Thoracic aorta (tissue), 2 donors: ENCODE results near the gene MRGPRG. TPM values are rescaled to one million over a fixed set of nuclear protein-coding genes. Genes with fewer than 3 reads are reported as not detected.

Experiments used
- ATAC-seq: fragments of 150-250 bp; one replicate; pipeline ENCODE4 v1.8.0; 2017; ENCODE audit warnings: low read depth; ENCODE audit not compliant: insufficient number of reproducible peaks, low FRiP score
- DNase-seq: peaks from one replicate; pipeline ENCODE4 v3.0.0-alpha.2; 2020; ENCODE audit warnings: low spot score
- H3K27ac ChIP-seq, 2 donors: fragments of 200-600 bp; sonication (generic); 1 replicate in 1 of 2; 2 replicates in 1 of 2; pipeline ENCODE4 v1.5.1; 2016; ENCODE audit warnings: mild to moderate bottlenecking in 2 of 2, moderate library complexity in 2 of 2
- H3K27me3 ChIP-seq: fragments of 200-600 bp; sonication (generic); replicated peaks from 2 replicates; pipeline ENCODE4 v1.6.0; 2016; ENCODE audit warnings: mild to moderate bottlenecking; ENCODE audit not compliant: insufficient read depth
- H3K36me3 ChIP-seq: fragments of 200-600 bp; sonication (generic); one replicate; pipeline ENCODE4 v1.5.1; 2016
- H3K4me1 ChIP-seq, 2 donors: fragments of 200-600 bp; sonication (generic); 1 replicate in 1 of 2; 2 replicates in 1 of 2; pipeline versions ENCODE4 v1.5.1 to v1.6.0; 2016; ENCODE audit warnings: low read depth in 2 of 2, mild to moderate bottlenecking in 1 of 2; ENCODE audit not compliant: control insufficient read depth in 1 of 2
- H3K4me3 ChIP-seq: fragments of 200-600 bp; sonication (generic); 2 replicates; pipeline ENCODE4 v1.5.1; 2016; ENCODE audit warnings: mild to moderate bottlenecking
- H3K9me3 ChIP-seq: fragments of 200-600 bp; sonication (generic); 2 replicates; pipeline ENCODE4 v1.5.1; 2016
- total RNA-seq, 2 donors: library from RNA; depleted of rRNA; stranded (reverse); fragments of >200 nt; gene quantifications; one replicate each; pipeline versions ENCODE4 v1.1.0 to v1.2.3, GENCODE V29; 2016
- TF ChIP-seq, protein P1 (sequence below): fragments of 200-600 bp; sonication (generic); IDR thresholded peaks from one replicate; pipeline ENCODE4 v1.5.1; 2019; ENCODE audit warnings: antibody characterized with exemption

MRGPRG gene
- total RNA-seq, 2 donors from 2014 or later = not detected

DNA sequence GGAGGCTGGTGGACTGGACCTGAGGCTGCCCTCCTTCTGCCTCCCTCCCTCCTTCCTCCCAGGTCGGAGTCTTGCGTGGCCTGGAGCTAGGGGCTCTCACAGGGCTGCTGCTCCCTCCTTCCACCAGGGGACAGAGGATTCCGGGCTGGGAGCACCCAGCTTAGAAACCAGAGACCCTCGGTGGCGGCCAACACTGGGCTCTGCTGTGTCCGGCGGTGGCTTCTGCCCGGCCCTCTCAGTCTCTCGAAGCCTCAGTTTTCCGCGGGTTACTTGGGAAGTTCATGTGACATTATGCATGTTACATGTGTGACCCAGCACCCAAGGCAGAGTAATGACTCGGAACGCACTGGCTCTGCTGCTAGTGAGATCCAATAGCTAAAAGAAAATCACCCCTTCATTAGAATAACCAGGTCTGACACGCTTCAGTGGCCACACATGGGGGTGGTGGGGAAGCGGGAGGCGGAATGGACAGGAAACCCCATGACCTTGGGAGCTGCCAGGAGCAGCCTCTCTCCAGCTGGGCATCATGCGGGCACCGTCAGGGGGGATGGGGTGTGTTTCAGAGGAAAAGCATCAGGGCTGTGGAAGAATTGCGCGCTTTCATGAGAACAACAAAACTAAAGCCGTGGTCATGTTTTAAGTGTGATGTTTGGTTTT lies 5.9 kb upstream of the MRGPRG start:
- H3K36me3 ChIP-seq = no peaks in the 10 kb centered on the region
- no peaks in the 10 kb centered on the region for H3K4me1 ChIP-seq
- ATAC-seq (no peak), DNase-seq (no peak)
- no peak overlapping the region for H3K4me3 ChIP-seq
- no peaks in the 10 kb centered on the region for H3K9me3 ChIP-seq
- no peaks in the 10 kb centered on the region for H3K27me3 ChIP-seq
- TF ChIP-seq, protein P1, sequence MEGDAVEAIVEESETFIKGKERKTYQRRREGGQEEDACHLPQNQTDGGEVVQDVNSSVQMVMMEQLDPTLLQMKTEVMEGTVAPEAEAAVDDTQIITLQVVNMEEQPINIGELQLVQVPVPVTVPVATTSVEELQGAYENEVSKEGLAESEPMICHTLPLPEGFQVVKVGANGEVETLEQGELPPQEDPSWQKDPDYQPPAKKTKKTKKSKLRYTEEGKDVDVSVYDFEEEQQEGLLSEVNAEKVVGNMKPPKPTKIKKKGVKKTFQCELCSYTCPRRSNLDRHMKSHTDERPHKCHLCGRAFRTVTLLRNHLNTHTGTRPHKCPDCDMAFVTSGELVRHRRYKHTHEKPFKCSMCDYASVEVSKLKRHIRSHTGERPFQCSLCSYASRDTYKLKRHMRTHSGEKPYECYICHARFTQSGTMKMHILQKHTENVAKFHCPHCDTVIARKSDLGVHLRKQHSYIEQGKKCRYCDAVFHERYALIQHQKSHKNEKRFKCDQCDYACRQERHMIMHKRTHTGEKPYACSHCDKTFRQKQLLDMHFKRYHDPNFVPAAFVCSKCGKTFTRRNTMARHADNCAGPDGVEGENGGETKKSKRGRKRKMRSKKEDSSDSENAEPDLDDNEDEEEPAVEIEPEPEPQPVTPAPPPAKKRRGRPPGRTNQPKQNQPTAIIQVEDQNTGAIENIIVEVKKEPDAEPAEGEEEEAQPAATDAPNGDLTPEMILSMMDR = no peak
- no peak overlapping the region for H3K27ac ChIP-seq

DNA sequence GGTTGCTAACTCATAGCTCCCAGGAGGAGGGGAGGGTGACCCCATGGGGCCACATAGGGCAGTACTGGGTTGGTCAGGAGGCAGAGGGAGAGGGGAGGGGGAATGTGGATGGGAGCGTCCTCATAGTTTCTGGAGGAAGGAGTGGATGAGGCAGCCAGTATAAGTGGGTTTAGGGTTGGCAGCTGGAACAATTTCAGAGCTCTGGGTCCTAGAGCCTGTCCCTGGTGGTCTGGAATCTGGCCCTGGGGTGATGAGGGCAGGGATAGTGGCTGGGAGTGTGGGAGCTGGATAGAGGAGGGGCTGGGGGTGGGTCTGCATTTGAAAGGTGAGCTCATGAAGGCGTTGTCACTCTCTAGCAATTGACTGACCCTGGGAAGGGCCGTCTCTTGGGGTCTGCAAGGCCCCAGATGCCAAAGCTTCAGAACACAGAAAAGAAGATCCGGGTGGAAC lies 5.3 kb upstream of the MRGPRG start:
- TF ChIP-seq, protein P1 = no peak
- H3K27me3 ChIP-seq = no peaks in the 10 kb centered on the region
- no peaks in the 10 kb centered on the region for H3K4me1 ChIP-seq
- ATAC-seq (no peak), DNase-seq (no peak)
- no peak overlapping the region for H3K4me3 ChIP-seq
- H3K9me3 ChIP-seq = no peaks in the 10 kb centered on the region
- H3K36me3 ChIP-seq = no peaks in the 10 kb centered on the region
- no peak overlapping the region for H3K27ac ChIP-seq

DNA sequence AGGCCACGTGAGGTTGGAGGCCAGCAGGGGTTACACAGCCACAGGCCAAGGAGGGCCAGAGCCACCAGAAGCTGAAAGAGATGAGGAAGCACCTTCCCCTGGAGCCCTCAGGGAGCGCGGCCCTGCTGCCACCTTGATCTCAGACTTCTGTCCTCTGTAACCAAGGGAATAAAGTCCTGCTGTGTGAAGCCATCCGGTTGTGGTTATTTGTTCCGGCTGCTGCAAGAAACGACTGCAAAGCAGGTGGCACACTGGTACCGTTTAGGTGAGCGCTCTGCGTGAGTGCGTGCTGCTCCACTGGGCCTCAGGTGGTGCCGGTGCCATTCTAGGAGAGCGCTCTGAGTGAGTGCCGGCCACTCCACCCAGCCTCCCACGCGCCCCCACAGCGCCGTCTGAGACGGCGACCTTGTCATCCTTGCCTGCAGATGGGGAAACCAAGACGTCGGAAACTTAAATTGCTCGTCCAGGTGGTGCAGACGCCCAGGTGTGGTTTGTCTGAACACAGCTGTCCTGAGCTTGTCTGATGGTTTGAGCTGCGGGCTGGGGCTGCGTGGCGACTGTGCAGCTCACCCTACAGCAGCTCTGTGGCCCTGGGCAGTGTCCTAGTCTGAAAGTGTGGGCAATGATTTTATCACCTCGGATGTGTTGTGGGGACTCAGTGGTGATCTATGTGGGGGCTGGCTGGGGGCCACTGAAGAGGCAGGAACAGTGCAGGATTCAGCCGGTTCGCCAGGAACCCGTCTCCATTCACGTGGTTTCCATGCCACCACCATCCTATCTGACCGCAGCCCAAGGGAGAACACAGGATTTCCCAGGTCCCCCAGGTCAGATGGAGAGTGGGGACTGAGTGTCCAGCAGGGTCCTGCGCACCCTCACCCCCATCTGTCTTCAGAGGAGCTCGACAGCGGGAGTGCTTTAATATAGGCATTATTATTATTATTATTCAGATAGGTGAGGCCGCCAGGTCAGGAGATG lies 4.6 kb upstream of the MRGPRG start:
- H3K36me3 ChIP-seq = no peaks in the 10 kb centered on the region
- no peaks in the 10 kb centered on the region for H3K27me3 ChIP-seq
- H3K27ac ChIP-seq = no peak overlapping the region
- DNase-seq (no peak), ATAC-seq (peak; percentile 3)
- no peaks in the 10 kb centered on the region for H3K9me3 ChIP-seq
- TF ChIP-seq, protein P1 = no peak
- no peaks in the 10 kb centered on the region for H3K4me1 ChIP-seq
- H3K4me3 ChIP-seq = no peak overlapping the region

DNA sequence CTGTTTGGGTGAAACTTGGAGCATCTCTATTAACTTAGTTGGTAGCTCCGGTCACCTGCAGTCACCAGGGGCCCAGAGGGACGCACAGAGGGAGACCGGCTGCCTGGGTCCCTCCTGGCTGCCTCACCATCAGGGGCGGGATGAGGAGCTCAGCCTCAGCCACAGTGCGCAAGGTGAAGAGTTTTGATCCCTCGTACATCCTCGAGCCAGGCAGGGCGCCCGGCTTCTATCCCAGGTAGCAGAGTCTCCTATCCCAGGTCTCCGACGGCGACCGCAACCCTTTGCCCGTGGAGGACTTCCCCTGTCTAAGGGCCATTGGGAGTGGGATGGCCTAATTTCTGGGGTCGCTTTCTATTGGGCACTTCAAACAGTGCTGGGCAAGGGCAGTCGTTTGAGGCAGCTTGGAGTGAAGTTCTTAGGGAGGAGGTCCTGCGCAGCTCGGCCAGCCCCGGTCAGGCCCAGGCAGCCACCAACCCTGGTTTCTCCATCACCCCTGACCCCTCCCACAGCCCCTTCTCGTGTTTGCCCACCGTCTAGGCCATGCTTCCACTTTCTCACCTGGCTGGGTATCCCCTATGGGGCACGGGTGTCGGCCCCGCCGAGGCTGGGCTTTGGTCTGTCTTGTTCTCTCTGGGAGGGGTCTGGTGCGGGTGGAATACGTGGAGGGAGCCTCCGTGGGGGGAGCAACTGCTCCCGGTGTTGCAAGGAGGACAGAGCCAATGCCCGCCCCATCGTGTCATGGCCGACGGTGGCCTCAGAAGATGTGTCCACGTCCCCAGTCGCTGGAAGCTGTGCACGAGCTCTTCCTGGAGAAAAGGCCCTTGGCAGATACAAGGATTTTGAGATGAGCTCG lies 3.6 kb upstream of the MRGPRG start:
- Histone ChIP-seq H3K27ac (no peak overlapping the region), H3K27me3 (no peaks in the 10 kb centered on the region), H3K4me1 (no peaks in the 10 kb centered on the region), H3K4me3 (no peak overlapping the region), H3K36me3 (no peaks in the 10 kb centered on the region), H3K9me3 (no peaks in the 10 kb centered on the region)
- TF ChIP-seq, protein P1 = no peak
- no peak for ATAC-seq
- DNase-seq = no peak
